Activated naive CD4-positive, alpha-beta T cell treated with anti-CD3 and anti-CD28 coated beads, Interleukin-2, amount 50 U/mL, for 16 hours (primary cell): ENCODE measurements around the gene ZNF831.

Source experiments
- DNase-seq: peaks from one replicate; pipeline ENCODE4 v3.0.0-alpha.2; 2020

The ZNF831 gene

DNA sequence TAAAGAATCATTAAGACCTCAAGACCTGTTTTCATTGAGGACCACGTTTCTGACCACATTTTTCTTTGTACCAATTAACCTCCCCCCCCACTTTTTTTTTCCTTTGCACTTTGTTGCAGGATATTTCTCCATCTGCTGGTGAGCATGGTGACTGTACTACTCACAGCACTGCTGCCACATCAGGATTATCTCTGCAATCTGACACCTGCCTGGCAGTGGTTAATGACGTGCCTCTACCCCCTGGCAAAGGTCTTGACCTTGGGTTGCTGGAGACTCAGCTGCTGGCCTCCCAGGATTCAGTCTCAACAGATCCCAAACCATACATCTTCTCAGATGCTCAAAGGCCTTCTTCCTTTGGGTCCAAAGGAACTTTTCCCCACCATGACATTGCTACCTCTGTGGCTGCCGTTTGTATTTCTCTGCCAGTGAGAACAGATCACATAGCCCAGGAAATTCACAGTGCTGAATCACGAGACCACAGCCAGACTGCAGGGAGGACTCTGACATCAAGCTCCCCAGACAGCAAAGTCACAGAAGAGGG, 90.2 kb downstream of the ZNF831 start:
- peak; percentile 14 for DNase-seq

GRCh38 chr20:59255256-59255655, 91.6 kb downstream of the ZNF831 start:
- DNase-seq, result no peak

DNA sequence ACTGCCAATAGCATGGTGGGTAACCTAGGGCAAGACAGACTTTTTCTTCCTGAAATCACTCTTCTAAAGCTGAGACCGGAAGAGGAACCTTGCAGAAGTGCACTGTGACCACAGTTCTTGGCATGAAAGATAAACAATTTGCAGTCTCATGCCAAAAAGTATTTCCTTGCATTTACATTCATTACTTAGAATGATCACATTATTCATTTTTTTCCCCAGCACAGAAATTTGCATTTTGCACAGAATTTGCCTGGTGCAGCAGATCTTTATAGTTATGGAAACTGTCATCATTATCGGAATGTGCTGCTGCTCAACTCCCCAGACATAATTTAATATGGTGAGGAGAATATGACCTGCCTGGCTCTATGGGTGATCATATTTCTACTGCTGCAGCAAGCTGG, 94.6 kb downstream of the ZNF831 start:
- no peak for DNase-seq

GRCh38 chr20:59259946-59260345, 96.3 kb downstream of the ZNF831 start:
- no peak for DNase-seq

DNA sequence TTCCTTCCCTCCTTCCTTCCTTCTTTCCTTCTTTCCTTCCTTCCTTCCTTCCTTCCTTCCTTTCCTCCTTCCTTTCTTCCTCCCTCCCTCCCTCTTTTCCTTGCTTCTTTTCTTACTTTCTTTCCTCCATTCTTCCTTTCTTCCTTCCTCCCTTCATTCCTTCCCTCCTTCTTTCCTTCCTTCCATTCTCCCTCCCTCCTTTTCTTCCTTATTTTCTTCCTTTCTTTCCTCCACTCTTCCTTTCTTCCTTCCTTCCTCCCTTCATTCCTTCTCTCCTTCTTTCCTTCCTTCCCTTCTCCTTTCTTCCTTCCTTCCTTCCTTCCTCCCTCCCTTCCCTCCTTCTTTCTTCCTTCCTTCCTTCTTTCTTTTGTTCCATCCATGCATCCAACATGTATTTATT, 101.7 kb downstream of the ZNF831 start:
- no peak for DNase-seq

GRCh38 chr20:59268870-59269269, 105.2 kb downstream of the ZNF831 start:
- DNase-seq, result no peak

DNA sequence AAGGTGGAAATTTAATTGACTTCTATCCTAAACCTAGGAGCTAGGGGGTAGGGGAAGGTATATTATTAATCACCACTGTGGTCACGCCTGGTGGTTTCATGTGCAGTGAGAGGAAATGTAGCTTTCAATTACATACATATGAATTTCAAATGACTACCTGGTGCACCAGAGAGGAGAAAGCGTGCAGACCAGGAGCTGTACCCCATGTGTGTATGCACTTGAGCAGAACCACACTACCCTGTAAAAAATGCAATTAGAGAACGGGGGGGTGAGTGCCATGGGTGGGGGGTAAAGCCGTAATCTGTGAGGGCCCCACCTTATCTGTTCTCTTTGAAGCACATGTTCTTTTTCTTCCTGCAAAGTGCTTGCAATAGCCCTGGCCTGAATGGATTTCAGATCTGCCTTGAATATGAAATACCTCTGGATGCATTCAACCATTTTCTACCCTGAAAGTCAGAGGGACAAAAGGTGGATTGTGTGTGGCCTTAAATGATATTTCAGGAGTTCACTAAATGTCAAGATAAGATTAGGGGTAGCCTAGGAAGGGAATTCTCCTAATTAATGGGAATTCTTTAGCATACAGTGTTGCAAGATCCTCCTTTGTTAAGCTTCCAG, 105.9 kb downstream of the ZNF831 start:
- no peak for DNase-seq

- DNase-seq, result no peak
Observed at GRCh38 chr20:59270380-59270779, 106.8 kb downstream of the ZNF831 start.

- no peak for DNase-seq
Observed at GRCh38 chr20:59273739-59274357, 110.2 kb downstream of the ZNF831 start.

- DNase-seq, result no peak
Observed at GRCh38 chr20:59276938-59277337, 113.3 kb downstream of the ZNF831 start.

DNA sequence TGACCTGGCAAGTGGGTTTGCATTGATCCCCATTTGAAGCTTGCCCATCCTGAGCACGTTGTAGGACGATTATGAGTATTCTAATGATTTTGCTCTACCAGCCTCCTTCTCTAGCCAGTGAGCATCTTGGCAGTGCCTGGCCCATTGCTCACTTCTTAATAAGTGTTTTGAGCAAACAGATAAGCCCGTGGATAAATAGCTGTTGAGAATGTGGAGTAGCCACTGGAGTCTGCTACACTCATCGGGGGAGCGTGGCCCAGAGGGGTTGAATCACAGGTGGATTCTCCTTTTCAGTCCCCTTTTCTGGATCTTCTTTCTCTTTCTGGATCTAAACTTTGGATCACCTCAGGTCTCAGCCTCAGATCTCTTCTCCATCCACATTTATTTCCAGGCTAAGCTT, 120.8 kb downstream of the ZNF831 start:
- DNase-seq, result no peak

- no peak for DNase-seq
Observed at GRCh38 chr20:59289994-59290393, 126.4 kb downstream of the ZNF831 start.

- no peak for DNase-seq
Observed at GRCh38 chr20:59291740-59292383, 128.2 kb downstream of the ZNF831 start.

DNA sequence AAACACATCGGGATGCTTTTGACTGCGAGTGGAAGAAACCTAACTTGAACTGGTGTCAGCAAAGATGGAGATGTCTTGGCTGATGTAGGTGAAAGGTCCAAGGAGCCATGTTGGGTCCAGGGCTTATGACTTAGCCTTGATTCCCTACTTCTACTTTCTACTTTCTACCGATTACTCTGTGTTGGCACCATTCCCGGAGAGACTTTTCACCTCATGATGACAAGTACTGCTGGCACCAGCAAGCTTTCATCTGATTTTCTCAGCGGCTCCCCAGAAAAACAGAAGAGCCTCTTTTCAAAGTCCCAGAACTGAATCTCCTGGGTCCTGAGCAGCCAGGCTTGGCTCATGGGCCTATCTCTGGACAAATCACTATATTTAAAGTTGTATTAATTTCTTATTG, 131.9 kb downstream of the ZNF831 start:
- no peak for DNase-seq

GRCh38 chr20:59297686-59298085, 134.1 kb downstream of the ZNF831 start:
- DNase-seq, result no peak

DNA sequence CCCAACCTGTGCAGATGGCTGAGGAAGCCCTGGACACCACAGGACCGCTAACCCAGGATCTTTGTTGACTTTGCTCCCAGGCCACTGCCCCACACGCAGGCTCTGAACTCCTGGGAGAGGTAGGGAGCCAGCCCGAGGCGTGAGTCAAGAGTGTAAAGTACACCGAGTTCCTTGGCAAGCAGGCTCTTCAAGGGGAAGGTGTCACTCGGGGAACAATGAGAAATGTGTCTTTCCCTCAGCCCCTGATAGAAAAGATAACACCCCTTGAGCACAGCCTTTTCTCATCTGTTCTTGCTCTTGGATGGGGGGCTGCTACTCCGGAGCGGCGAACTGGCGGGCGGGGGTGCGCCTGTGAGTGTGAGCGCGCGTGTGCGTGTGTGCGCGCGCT, 136.3 kb downstream of the ZNF831 start:
- no peak for DNase-seq

DNA sequence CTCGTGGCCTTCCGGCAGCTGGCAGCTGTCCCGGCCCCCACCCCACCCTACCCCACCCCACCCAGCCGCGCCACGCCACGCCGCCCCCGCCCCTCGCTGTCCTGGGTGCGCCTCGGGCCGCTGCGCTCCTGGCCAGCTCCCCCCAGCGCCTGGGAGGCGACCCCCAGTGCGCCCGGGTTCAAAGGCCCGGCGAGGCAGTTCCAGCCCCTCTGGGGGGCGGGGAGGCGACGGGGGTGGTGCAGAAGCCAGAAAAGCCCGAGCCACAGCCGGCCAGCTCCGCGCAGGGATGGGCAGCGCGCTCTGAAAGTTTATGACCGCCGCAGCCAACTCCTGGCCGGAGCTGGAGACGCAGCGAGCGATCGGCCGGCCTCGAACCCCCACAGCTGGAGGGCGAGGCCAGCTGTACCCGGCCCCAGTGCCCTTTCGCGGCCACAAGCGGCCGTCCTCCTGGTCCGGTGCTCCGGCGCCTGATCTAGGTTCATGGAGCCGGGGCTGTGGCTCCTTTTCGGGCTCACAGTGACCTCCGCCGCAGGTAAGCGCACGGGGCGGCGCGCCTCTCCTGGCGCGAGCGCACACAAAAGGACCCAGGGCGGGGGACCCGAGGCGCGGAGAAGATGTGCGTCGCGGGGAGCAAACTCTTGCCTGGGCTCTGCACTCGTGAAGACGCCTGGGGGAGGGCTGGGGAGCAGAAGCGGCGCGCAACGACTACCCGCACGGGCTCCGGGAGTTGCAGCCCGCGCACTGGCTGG, 136.9 kb downstream of the ZNF831 start, which contains the start of gene EDN3:
EDN3 (plus strand) TSS at position 279 of the 749 bp plus-strand sequence; CDS start at position 481, 202 bp downstream.
- no peak for DNase-seq

GRCh38 chr20:59301343-59302007, 137.9 kb downstream of the ZNF831 start:
- no peak for DNase-seq

- DNase-seq, result no peak
Observed at GRCh38 chr20:59305908-59306655, 142.5 kb downstream of the ZNF831 start.

DNA sequence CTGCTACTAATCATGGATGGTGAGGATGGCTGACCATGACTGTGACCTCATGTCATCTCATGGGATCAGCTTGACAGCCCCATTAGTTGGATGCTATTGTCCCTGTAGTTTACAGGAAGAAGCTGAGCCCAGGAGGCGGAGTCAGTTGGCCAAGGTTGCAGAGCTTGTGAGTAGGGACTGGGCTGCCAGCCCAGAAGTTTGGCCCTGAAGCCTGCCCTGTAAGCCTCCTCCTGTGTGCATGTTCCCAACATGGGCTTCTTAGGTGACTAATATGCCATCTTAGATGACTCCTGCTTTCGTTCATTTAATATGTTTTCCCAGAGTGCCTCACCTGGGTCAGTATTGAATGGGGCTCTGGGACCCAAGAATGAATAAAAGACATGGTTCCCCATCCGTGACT, 143.6 kb downstream of the ZNF831 start:
- no peak for DNase-seq
